ENCODE results near the gene HLF.

Gene HLF

GRCh38 chr17:55265311-55266021 lies 706 bp downstream of the HLF start:
- no peaks in the 10 kb centered on the region for H3K36me3 Mint-ChIP-seq (ENCODE audit: low read depth)
- peaks cover 85% of the 10 kb centered on the region for H3K27me3 Mint-ChIP-seq (ENCODE audit: low read depth)
- H3K4me1 Mint-ChIP-seq (ENCODE audit: low read depth) = peaks cover 11% of the 10 kb centered on the region
- H3K4me3 Mint-ChIP-seq = peak overlapping the region; percentile 44
- DNase-seq (ENCODE audit: low spot score) = no peak
- peaks cover 10% of the 10 kb centered on the region for H3K9me3 Mint-ChIP-seq
- no peak overlapping the region for H3K27ac Mint-ChIP-seq

GRCh38 chr17:55266051-55266957 lies 1.5 kb downstream of the HLF start:
- DNase-seq (ENCODE audit: low spot score) = no peak
- no peak overlapping the region for H3K27ac Mint-ChIP-seq
- peaks cover 11% of the 10 kb centered on the region for H3K4me1 Mint-ChIP-seq (ENCODE audit: low read depth)
- no peaks in the 10 kb centered on the region for H3K36me3 Mint-ChIP-seq (ENCODE audit: low read depth)
- H3K27me3 Mint-ChIP-seq (ENCODE audit: low read depth) = peaks cover 85% of the 10 kb centered on the region
- peak overlapping the region; percentile 53 for H3K4me3 Mint-ChIP-seq
- peaks cover 6% of the 10 kb centered on the region for H3K9me3 Mint-ChIP-seq

- DNase-seq (ENCODE audit: low spot score) = no peak
- Mint-ChIP-seq H3K4me3 (no peak overlapping the region), H3K27me3 (ENCODE audit: low read depth) (peaks cover 83% of the 10 kb centered on the region), H3K36me3 (ENCODE audit: low read depth) (no peaks in the 10 kb centered on the region), H3K4me1 (ENCODE audit: low read depth) (peaks cover 13% of the 10 kb centered on the region), H3K27ac (no peak overlapping the region), H3K9me3 (no peaks in the 10 kb centered on the region)
These were observed 2.4 kb downstream of the HLF start for GRCh38 chr17:55266958-55267688.

GRCh38 chr17:55267777-55268648 lies 3.3 kb downstream of the HLF start:
- no peaks in the 10 kb centered on the region for H3K36me3 Mint-ChIP-seq (ENCODE audit: low read depth)
- no peak overlapping the region for H3K27ac Mint-ChIP-seq
- H3K9me3 Mint-ChIP-seq = no peaks in the 10 kb centered on the region
- H3K27me3 Mint-ChIP-seq (ENCODE audit: low read depth) = peaks cover 84% of the 10 kb centered on the region
- peaks cover 13% of the 10 kb centered on the region for H3K4me1 Mint-ChIP-seq (ENCODE audit: low read depth)
- DNase-seq (ENCODE audit: low spot score) = no peak
- no peak overlapping the region for H3K4me3 Mint-ChIP-seq

DNA sequence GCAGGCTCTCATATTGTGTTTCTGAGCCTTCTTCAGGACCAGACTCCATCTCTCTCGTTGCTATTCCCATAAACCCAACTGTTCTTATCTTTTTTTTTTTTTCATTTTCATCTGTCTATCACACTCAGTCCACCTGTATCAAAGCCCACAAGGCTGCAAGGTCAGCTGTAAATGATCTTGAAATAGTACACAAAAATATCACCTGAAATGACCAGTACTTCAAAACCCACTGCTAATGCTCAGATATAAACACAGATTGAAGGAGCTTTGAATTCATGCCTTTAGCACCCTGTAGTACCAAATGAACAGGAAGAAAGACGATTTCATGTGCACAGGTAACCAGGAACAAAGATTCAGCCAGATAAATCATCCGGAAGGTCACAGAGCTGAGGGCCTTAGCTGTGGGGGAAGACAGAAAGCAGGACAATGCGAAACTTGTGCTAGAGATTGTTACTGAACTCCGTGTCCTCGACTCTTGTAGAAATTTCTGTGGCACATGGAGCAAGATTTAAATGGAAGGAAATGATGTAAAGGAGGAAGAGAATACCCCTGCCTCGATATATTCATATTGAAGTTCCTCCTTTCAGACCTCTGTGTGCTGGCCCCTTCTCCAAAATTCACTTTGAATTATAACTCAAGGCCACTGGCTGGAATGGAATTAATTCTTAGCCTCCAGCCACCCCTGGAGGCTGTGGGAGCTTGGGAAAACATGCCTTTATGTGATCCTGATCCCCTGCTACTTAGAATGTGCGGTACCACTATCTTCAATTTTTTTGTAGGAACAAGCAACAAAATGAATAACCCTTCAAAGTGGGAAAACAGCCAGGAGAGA lies 4.1 kb downstream of the HLF start:
- Mint-ChIP-seq H3K4me1 (ENCODE audit: low read depth) (peaks cover 9% of the 10 kb centered on the region), H3K4me3 (no peak overlapping the region), H3K27ac (no peak overlapping the region), H3K27me3 (ENCODE audit: low read depth) (peaks cover 85% of the 10 kb centered on the region), H3K36me3 (ENCODE audit: low read depth) (no peaks in the 10 kb centered on the region), H3K9me3 (no peaks in the 10 kb centered on the region)
- DNase-seq (ENCODE audit: low spot score) = no peak

- Mint-ChIP-seq H3K27ac (no peak overlapping the region), H3K36me3 (ENCODE audit: low read depth) (no peaks in the 10 kb centered on the region), H3K9me3 (no peaks in the 10 kb centered on the region), H3K27me3 (ENCODE audit: low read depth) (peaks cover 83% of the 10 kb centered on the region), H3K4me3 (no peak overlapping the region), H3K4me1 (ENCODE audit: low read depth) (peaks cover 2% of the 10 kb centered on the region)
- DNase-seq (ENCODE audit: low spot score) = no peak
These were observed 5.1 kb downstream of the HLF start for GRCh38 chr17:55269894-55270293.

- Mint-ChIP-seq H3K27ac (no peak overlapping the region), H3K27me3 (ENCODE audit: low read depth) (peaks cover 79% of the 10 kb centered on the region), H3K9me3 (no peaks in the 10 kb centered on the region), H3K4me1 (ENCODE audit: low read depth) (peaks cover 2% of the 10 kb centered on the region), H3K4me3 (no peak overlapping the region), H3K36me3 (ENCODE audit: low read depth) (no peaks in the 10 kb centered on the region)
- DNase-seq (ENCODE audit: low spot score) = no peak
These were observed 6.4 kb downstream of the HLF start for GRCh38 chr17:55271223-55271571.

- Mint-ChIP-seq H3K4me1 (ENCODE audit: low read depth) (peaks cover 2% of the 10 kb centered on the region), H3K36me3 (ENCODE audit: low read depth) (no peaks in the 10 kb centered on the region), H3K9me3 (no peaks in the 10 kb centered on the region), H3K27me3 (ENCODE audit: low read depth) (peaks cover 73% of the 10 kb centered on the region), H3K4me3 (no peak overlapping the region), H3K27ac (no peak overlapping the region)
- DNase-seq (ENCODE audit: low spot score) = no peak
These were observed 7.4 kb downstream of the HLF start for GRCh38 chr17:55271958-55272710.

DNA sequence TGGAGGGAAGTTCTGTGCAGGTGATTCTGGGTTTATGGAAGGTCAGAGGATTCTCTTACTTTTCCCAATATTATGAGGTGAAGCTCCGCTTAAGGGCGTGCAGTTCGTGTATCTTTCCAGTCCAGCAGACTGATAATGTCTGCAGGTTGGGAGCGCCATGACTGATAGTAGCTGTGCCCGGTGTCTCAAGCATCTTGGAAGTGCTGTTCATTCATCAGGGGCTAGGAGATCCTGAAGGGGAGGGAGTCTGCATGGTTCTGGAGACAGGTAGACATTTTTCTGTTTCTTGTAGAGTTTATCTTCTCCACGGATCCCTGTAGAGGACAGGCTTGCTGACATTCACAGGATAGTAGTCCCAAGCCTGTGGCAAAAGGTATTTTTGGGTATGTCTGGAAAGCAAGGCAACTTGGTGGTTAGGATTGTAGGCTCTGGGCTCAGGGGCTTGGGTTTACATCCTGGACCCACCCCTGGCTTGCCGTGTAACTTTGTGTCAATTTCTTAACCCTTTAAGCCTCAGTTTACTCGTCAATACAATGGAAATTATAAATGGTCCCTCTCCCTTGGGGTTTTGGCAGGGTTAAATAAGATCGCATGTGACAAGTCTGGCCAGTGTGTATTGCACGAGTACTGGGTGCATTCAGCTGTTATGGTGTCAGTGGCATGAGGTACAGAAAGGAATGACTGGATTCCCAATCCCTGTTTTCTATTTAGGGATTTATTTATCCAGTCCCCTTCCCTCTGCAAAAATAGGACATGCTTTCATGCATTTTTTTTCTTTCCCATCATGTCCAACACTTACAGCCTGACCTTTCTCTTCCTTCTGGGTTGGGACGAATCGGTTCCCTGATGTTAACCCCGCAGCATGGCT lies 8.2 kb downstream of the HLF start:
- H3K4me1 Mint-ChIP-seq (ENCODE audit: low read depth) = peaks cover 2% of the 10 kb centered on the region
- peaks cover 67% of the 10 kb centered on the region for H3K27me3 Mint-ChIP-seq (ENCODE audit: low read depth)
- no peak overlapping the region for H3K27ac Mint-ChIP-seq
- no peaks in the 10 kb centered on the region for H3K36me3 Mint-ChIP-seq (ENCODE audit: low read depth)
- DNase-seq (ENCODE audit: low spot score) = no peak
- no peak overlapping the region for H3K4me3 Mint-ChIP-seq
- H3K9me3 Mint-ChIP-seq = no peaks in the 10 kb centered on the region

- peaks cover 66% of the 10 kb centered on the region for H3K27me3 Mint-ChIP-seq (ENCODE audit: low read depth)
- no peak for DNase-seq (ENCODE audit: low spot score)
- H3K27ac Mint-ChIP-seq = no peak overlapping the region
- peaks cover 2% of the 10 kb centered on the region for H3K4me1 Mint-ChIP-seq (ENCODE audit: low read depth)
- no peak overlapping the region for H3K4me3 Mint-ChIP-seq
- no peaks in the 10 kb centered on the region for H3K9me3 Mint-ChIP-seq
- H3K36me3 Mint-ChIP-seq (ENCODE audit: low read depth) = no peaks in the 10 kb centered on the region
These were observed 9.0 kb downstream of the HLF start for GRCh38 chr17:55273579-55274354.

All from T-helper 2 cell treated with Interferon-gamma antibody and Interleukin-4, amounts not matched to agents 5 μg/mL and 100 μg/mL, for 36 hours (primary cell).